SU-DHL-6 (cell line): ENCODE measurements around the gene UTS2R.

ENCODE experiments used
- CTCF ChIP-seq: fragments of 200-600 bp; sonication (generic); IDR thresholded peaks from one replicate; pipeline ENCODE4 v1.5.1; 2017; ENCODE audit warnings: antibody characterized with exemption, mild to moderate bottlenecking, low read length, moderate library complexity; ENCODE audit not compliant: insufficient read depth, poor library complexity, severe bottlenecking
- EZH2phosphoT487 ChIP-seq: fragments of 200-600 bp; sonication (generic), shearing (Covaris generic); conservative IDR thresholded peaks from 2 replicates; pipeline ENCODE4 v1.6.1; 2018; ENCODE audit warnings: mild to moderate bottlenecking, antibody characterized with exemption, low read length, moderate library complexity, mixed read lengths

GRCh38 chr17:82400830-82401229 is 29.3 kb downstream of the UTS2R start:
- TF ChIP-seq CTCF: no peak
- no peak for TF ChIP-seq EZH2phosphoT487
